Progenitor cell of endocrine pancreas (in vitro differentiated cells): ENCODE results near the gene THAP7. TPM values are rescaled to one million over a fixed set of nuclear protein-coding genes. Genes with fewer than 3 reads are reported as not detected.

Experiments
- DNase-seq: peaks from one replicate; pipeline ENCODE4 v3.0.0; 2021; ENCODE audit warnings: low spot score; ENCODE audit not compliant: unreplicated experiment
- H3K27ac Mint-ChIP-seq: 2 replicates; pipeline ENCODE4 v1.8.0; 2021; ENCODE audit warnings: mild to moderate bottlenecking, moderate library complexity, mixed read lengths
- H3K27me3 Mint-ChIP-seq: 2 replicates; pipeline ENCODE4 v1.8.0; 2021; ENCODE audit warnings: mixed read lengths
- H3K36me3 Mint-ChIP-seq: 2 replicates; pipeline ENCODE4 v1.8.0; 2022; ENCODE audit warnings: mixed read lengths; ENCODE audit not compliant: insufficient read depth
- H3K4me1 Mint-ChIP-seq: 2 replicates; pipeline ENCODE4 v1.8.0; 2021; ENCODE audit warnings: low read depth, mixed read lengths
- H3K4me3 Mint-ChIP-seq: 2 replicates; pipeline ENCODE4 v1.8.0; 2021; ENCODE audit warnings: low read depth, mild to moderate bottlenecking, moderate library complexity, mixed read lengths
- H3K9me3 Mint-ChIP-seq: 2 replicates; pipeline ENCODE4 v1.8.0; 2021; ENCODE audit warnings: low read depth, mixed read lengths
- total RNA-seq: library from RNA; stranded (reverse); gene quantifications from 2 replicates; pipeline ENCODE4 v1.2.1, GENCODE V29; 2021
- TF ChIP-seq, protein P1 (sequence below): fragments of 200-600 bp; sonication (generic); IDR thresholded peaks from one replicate; pipeline ENCODE4 v1.5.0; 2021; ENCODE audit warnings: antibody characterized with exemption, mild to moderate bottlenecking; ENCODE audit not compliant: unreplicated experiment

Gene THAP7
- total RNA-seq, 1 donor from 2014 or later = 17.6 TPM

- H3K27me3 Mint-ChIP-seq = no peaks in the 10 kb centered on the region
- DNase-seq = no peak
- H3K36me3 Mint-ChIP-seq = no peaks in the 10 kb centered on the region
- H3K4me3 Mint-ChIP-seq = no peak overlapping the region
- no peaks in the 10 kb centered on the region for H3K9me3 Mint-ChIP-seq
- peaks cover 9% of the 10 kb centered on the region for H3K4me1 Mint-ChIP-seq
- H3K27ac Mint-ChIP-seq = no peak overlapping the region
- TF ChIP-seq, protein P1, sequence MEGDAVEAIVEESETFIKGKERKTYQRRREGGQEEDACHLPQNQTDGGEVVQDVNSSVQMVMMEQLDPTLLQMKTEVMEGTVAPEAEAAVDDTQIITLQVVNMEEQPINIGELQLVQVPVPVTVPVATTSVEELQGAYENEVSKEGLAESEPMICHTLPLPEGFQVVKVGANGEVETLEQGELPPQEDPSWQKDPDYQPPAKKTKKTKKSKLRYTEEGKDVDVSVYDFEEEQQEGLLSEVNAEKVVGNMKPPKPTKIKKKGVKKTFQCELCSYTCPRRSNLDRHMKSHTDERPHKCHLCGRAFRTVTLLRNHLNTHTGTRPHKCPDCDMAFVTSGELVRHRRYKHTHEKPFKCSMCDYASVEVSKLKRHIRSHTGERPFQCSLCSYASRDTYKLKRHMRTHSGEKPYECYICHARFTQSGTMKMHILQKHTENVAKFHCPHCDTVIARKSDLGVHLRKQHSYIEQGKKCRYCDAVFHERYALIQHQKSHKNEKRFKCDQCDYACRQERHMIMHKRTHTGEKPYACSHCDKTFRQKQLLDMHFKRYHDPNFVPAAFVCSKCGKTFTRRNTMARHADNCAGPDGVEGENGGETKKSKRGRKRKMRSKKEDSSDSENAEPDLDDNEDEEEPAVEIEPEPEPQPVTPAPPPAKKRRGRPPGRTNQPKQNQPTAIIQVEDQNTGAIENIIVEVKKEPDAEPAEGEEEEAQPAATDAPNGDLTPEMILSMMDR = no peak
These were observed 4.2 kb downstream of the THAP7 start for GRCh38 chr22:20997536-20998257.

GRCh38 chr22:20996598-20997535, 5.1 kb downstream of the THAP7 start:
- H3K4me3 Mint-ChIP-seq = no peak overlapping the region
- H3K9me3 Mint-ChIP-seq = no peaks in the 10 kb centered on the region
- H3K27ac Mint-ChIP-seq = no peak overlapping the region
- H3K4me1 Mint-ChIP-seq = peaks cover 7% of the 10 kb centered on the region
- TF ChIP-seq, protein P1 = no peak
- H3K27me3 Mint-ChIP-seq = no peaks in the 10 kb centered on the region
- DNase-seq = no peak
- H3K36me3 Mint-ChIP-seq = no peaks in the 10 kb centered on the region

DNA sequence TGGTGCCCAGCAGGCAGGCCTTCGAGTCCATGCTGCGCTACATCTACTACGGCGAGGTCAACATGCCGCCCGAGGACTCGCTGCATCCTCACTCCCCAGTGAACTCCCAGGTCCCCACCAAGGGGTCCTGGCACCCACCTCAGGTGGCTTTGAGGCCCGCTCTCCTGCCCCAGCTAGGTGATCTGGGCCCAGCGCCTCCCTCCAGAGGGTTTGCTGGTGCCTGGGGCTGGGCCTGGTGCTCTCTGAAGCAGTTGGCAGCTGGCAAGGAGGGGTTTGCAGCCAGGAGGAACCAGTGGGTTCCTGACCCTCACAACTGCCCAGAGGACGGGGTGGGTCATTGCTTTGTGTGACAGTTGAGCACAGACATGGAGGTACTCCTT, 5.9 kb downstream of the THAP7 start:
- H3K9me3 Mint-ChIP-seq = no peaks in the 10 kb centered on the region
- H3K27ac Mint-ChIP-seq = no peak overlapping the region
- no peak overlapping the region for H3K4me3 Mint-ChIP-seq

DNA sequence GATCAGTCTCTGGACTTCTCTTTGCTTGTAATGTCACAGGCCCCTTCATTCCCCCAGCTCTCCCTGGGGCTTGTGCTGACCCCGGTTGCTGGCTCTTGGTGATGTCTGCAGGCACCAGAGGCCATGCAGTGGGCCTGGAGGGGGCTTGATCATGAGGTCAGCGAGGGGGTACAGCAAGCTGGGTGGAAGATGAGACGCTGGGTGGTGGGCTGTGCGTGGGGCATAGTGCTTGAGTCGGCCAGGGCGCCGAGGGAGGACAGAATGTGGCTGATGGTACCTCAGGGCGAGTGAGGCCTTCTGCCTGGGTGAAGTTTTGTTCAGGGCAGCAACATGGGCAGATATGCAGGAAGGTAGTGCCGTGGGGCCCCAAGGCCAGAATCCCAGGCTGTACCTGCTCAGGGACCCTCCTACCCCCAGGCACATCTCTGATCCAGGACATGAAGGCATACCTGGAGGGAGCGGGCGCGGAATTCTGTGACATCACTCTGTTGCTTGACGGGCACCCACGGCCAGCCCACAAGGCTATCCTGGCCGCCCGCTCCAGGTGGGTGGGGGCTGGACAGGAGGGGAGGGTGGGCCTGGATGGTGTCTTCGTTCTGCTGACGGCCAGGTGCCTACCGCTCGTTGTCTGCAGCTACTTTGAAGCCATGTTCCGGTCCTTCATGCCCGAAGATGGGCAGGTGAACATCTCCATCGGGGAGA, 6.4 kb downstream of the THAP7 start:
- Mint-ChIP-seq H3K4me3 (no peak overlapping the region), H3K4me1 (no peaks in the 10 kb centered on the region), H3K27me3 (no peaks in the 10 kb centered on the region), H3K36me3 (no peaks in the 10 kb centered on the region), H3K27ac (no peak overlapping the region), H3K9me3 (no peaks in the 10 kb centered on the region)
- TF ChIP-seq, protein P1 = no peak
- no peak for DNase-seq

More for the DNA sequence above, 5.9 kb downstream of the THAP7 start:
- H3K27me3 Mint-ChIP-seq = no peaks in the 10 kb centered on the region
- H3K4me1 Mint-ChIP-seq = peaks cover 1% of the 10 kb centered on the region
- TF ChIP-seq, protein P1 = no peak
- H3K36me3 Mint-ChIP-seq = no peaks in the 10 kb centered on the region
- no peak for DNase-seq

- TF ChIP-seq, protein P1 = no peak
- DNase-seq = no peak
- H3K27me3 Mint-ChIP-seq = no peaks in the 10 kb centered on the region
- no peak overlapping the region for H3K4me3 Mint-ChIP-seq
- no peak overlapping the region for H3K27ac Mint-ChIP-seq
- no peaks in the 10 kb centered on the region for H3K9me3 Mint-ChIP-seq
- peaks cover 2% of the 10 kb centered on the region for H3K36me3 Mint-ChIP-seq
- H3K4me1 Mint-ChIP-seq = no peaks in the 10 kb centered on the region
These were observed 7.0 kb downstream of the THAP7 start for GRCh38 chr22:20994902-20995241.
